Measurements from ENCODE around the gene NOTCH1. TPM values are rescaled to one million over a fixed set of nuclear protein-coding genes. Genes with fewer than 3 reads are reported as not detected.
A peak's percentile ranks its signal among the peaks of the same experiment; 100 is the strongest.

Gene NOTCH1
- total and polyA plus RNA-seq, 2 of the 13 experiments (the other 11 are each of a cell fraction or from before 2014, with no cell fraction given) = 0.09 to 0.35 TPM

GRCh38 chr9:136567651-136568287 is 21.9 kb upstream of the NOTCH1 start (continued):
- TF ChIP-seq THAP9 (CRISPR knock-in tag; IDR thresholded peaks at IDR 0.05; ENCODE audit: borderline replicate concordance) = no peak
- no peak for TF ChIP-seq NFE2 (CRISPR knock-in tag; IDR thresholded peaks at IDR 0.05)
- no peak for TF ChIP-seq NR2F2 (IDR thresholded peaks at IDR 0.05; ENCODE audit: borderline replicate concordance, low read depth)
- no peak for TF ChIP-seq ZMAT5 (CRISPR knock-in tag; IDR thresholded peaks at IDR 0.05; ENCODE audit: borderline replicate concordance, low read depth)
- TF ChIP-seq RAD21 (CRISPR knock-in tag; IDR thresholded peaks at IDR 0.05) = no peak
- no peak for TF ChIP-seq NFE2L1 (CRISPR knock-in tag; IDR thresholded peaks at IDR 0.05; ENCODE audit: borderline replicate concordance)
- peak; percentile 64; the same call in 1 of the 2 replicates for TF ChIP-seq HMGXB3 (CRISPR knock-in tag; IDR thresholded peaks at IDR 0.05; ENCODE audit: borderline replicate concordance)
- 0 out of 2 replicates have a peak, but pooled peaks have one; percentile 8 for TF ChIP-seq HNF4A (CRISPR knock-in tag; IDR thresholded peaks at IDR 0.05)
- TF ChIP-seq ZBTB38 (CRISPR knock-in tag; IDR thresholded peaks at IDR 0.05) = peak; percentile 52; the same call in 1 of the 2 replicates
- TF ChIP-seq MXD1 (CRISPR knock-in tag; IDR thresholded peaks at IDR 0.05) = peak; percentile 70; the same call in 1 of the 2 replicates
- TF ChIP-seq ZNF605 (CRISPR knock-in tag; IDR thresholded peaks at IDR 0.05) = 0 out of 2 replicates have a peak, but pooled peaks have one; percentile 34
- no peak for TF ChIP-seq ZUFSP (CRISPR knock-in tag; IDR thresholded peaks at IDR 0.05; ENCODE audit: borderline replicate concordance)
- TF ChIP-seq ZNF12 (CRISPR knock-in tag; IDR thresholded peaks at IDR 0.05) = no peak
- TF ChIP-seq CENPBD1 (CRISPR knock-in tag; IDR thresholded peaks at IDR 0.05; ENCODE audit: borderline replicate concordance, low read depth) = no peak
- no peak for TF ChIP-seq NCOA1 (CRISPR knock-in tag; IDR thresholded peaks at IDR 0.05)
- TF ChIP-seq EEA1 (CRISPR knock-in tag; IDR thresholded peaks at IDR 0.05; ENCODE audit: borderline replicate concordance) = no peak
